OCI-LY7 (cell line): Measurements from ENCODE around the gene TRAF5. TPM values are rescaled to one million over a fixed set of nuclear protein-coding genes. Genes with fewer than 3 reads are reported as not detected.

Experiments
- BruUV-seq: library from RNA; stranded (reverse); fragments of 400-500 nt; replicated peaks from 2 replicates; lab custom pipeline; 2021; lab: Mats Ljungman, UMichigan
- CTCF ChIA-PET: fragments of 300-600 bp; sonication (Branson Sonifier 250); formaldehyde crosslinking; loops from one replicate; lab custom pipeline; 2022; ENCODE audit warnings: antibody characterized with exemption; ENCODE audit not compliant: unreplicated experiment; lab: Charles Lee
- POLR2A ChIA-PET: fragments of 300-600 bp; sonication (Branson Sonifier 250); formaldehyde crosslinking; loops from one replicate; lab custom pipeline; 2022; ENCODE audit warnings: antibody characterized with exemption; lab: Charles Lee
- DNase-seq: peaks from one replicate; pipeline ENCODE4 v3.0.0-alpha.2; 2015; ENCODE audit warnings: low spot score
- H2AFZ ChIP-seq: fragments of 200-600 bp; sonication (generic), shearing (Covaris generic); 2 replicates; pipeline ENCODE4 v1.6.1; 2014; ENCODE audit warnings: mild to moderate bottlenecking, antibody characterized with exemption, low read length, moderate library complexity
- H3K27ac ChIP-seq: fragments of 200-600 bp; sonication (generic); 2 replicates; pipeline ENCODE4 v1.5.1; 2014; ENCODE audit warnings: mixed run types, low read depth, mild to moderate bottlenecking, moderate library complexity, low read length, inconsistent platforms; ENCODE audit not compliant: poor library complexity, severe bottlenecking
- H3K36me3 ChIP-seq: fragments of 200-600 bp; sonication (generic); 2 replicates; pipeline ENCODE4 v1.6.1; 2014; ENCODE audit warnings: mild to moderate bottlenecking, antibody characterized with exemption, low read length, moderate library complexity, mixed read lengths; ENCODE audit not compliant: insufficient read depth
- H3K4me1 ChIP-seq: fragments of 200-600 bp; sonication (generic); 2 replicates; pipeline ENCODE4 v1.5.1; 2014; ENCODE audit warnings: mild to moderate bottlenecking, low read length; ENCODE audit not compliant: insufficient read depth, poor library complexity, severe bottlenecking
- H3K4me2 ChIP-seq: fragments of 200-600 bp; sonication (generic); 2 replicates; pipeline ENCODE4 v1.6.1; 2014; ENCODE audit warnings: mild to moderate bottlenecking, low read length
- H3K4me3 ChIP-seq: fragments of 200-600 bp; sonication (generic); 2 replicates; pipeline ENCODE4 v1.5.1; 2014; ENCODE audit warnings: mild to moderate bottlenecking, low read depth, low read length; ENCODE audit not compliant: poor library complexity, severe bottlenecking
- H3K79me2 ChIP-seq: fragments of 200-600 bp; sonication (generic); 2 replicates; pipeline ENCODE4 v1.6.1; 2016; ENCODE audit warnings: low read depth, mild to moderate bottlenecking, low read length, moderate library complexity, mixed read lengths; ENCODE audit not compliant: insufficient read depth
- H3K9me2 ChIP-seq: fragments of 200-600 bp; sonication (generic); 2 replicates; pipeline ENCODE4 v1.6.1; 2016; ENCODE audit warnings: mild to moderate bottlenecking, low read length, mixed read lengths; ENCODE audit not compliant: insufficient read depth
- H3K9me3 ChIP-seq: fragments of 200-600 bp; sonication (generic); 2 replicates; pipeline ENCODE4 v1.6.1; 2014; ENCODE audit warnings: mild to moderate bottlenecking, mixed run types, low read length, mixed read lengths
- H4K20me1 ChIP-seq: fragments of 200-600 bp; sonication (generic); 2 replicates; pipeline ENCODE4 v1.6.1; 2014; ENCODE audit warnings: mild to moderate bottlenecking, antibody characterized with exemption, low read length, moderate library complexity, mixed read lengths; ENCODE audit not compliant: insufficient read depth
- EZH2phosphoT487 ChIP-seq: fragments of 200-600 bp; sonication (generic); IDR thresholded peaks from 2 replicates; pipeline ENCODE4 v1.6.1; 2018; ENCODE audit warnings: low read depth, borderline replicate concordance, mild to moderate bottlenecking, mixed run types, antibody characterized with exemption, low read length, moderate library complexity, mixed read lengths
- intact Hi-C: fragments of 100-400 bp; cut with micrococcal nuclease; formaldehyde crosslinking; loops from one replicate; pipeline ENCODE4 v1.10.0; 2022; ENCODE audit not compliant: unreplicated experiment
- total RNA-seq, 2 experiments: library from RNA; depleted of rRNA in 1 of 2; stranded (reverse); fragments of >200 nt in 1 of 2; shearing (Covaris generic) in 1 of 2; gene quantifications; 2 replicates each; pipeline ENCODE4 v1.2.3, GENCODE V29; 2014 to 2022
- TF ChIP-seq, protein P1 (sequence below): fragments of 200-600 bp; sonication (generic); conservative IDR thresholded peaks from 2 replicates; pipeline ENCODE4 v1.5.1; 2014; ENCODE audit warnings: mild to moderate bottlenecking, antibody characterized with exemption, low read length, moderate library complexity, mixed read lengths

The TRAF5 gene
- total RNA-seq, 2 experiments from 2014 or later = 24.2 to 54.4 TPM

DNA sequence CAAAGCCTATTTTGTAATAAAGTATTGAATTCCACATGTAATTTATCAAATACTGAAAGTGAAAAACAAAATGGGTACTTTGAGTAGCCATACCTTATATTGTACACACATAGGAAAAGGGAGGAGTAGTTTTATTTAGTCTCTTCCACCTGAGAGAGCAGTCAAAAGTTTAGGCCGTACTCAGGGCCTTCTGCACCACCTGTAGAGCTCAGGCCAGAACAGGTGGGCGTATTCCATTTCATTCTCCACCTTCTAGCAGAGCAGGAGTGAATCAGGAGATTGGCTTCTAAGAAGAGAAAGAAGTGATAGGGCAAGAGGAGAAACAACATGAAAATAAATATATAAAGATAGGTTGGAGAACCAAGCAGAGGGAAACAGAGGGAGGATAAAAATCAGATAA lies 44.0 kb downstream of the TRAF5 start:
- H4K20me1 ChIP-seq = no peaks in the 10 kb centered on the region
- H3K4me3 ChIP-seq = no peak overlapping the region
- ChIA-PET POLR2A (interaction anchor here (1.1 kb wide), 1 partner anchor 10 kb away, joined by 3 read pairs; no protein-coding TSS in a partner anchor), CTCF (no interaction called here)
- no peaks in the 10 kb centered on the region for H3K9me2 ChIP-seq
- no peaks in the 10 kb centered on the region for H3K9me3 ChIP-seq
- no peaks in the 10 kb centered on the region for H3K79me2 ChIP-seq
- no TSS peak for BruUV-seq
- H3K27ac ChIP-seq = no peak overlapping the region
- no peak for DNase-seq
- H3K36me3 ChIP-seq = peaks cover 62% of the 10 kb centered on the region
- no peak overlapping the region for H3K4me2 ChIP-seq
- intact Hi-C loops = no loop called here
- TF ChIP-seq, protein P1, sequence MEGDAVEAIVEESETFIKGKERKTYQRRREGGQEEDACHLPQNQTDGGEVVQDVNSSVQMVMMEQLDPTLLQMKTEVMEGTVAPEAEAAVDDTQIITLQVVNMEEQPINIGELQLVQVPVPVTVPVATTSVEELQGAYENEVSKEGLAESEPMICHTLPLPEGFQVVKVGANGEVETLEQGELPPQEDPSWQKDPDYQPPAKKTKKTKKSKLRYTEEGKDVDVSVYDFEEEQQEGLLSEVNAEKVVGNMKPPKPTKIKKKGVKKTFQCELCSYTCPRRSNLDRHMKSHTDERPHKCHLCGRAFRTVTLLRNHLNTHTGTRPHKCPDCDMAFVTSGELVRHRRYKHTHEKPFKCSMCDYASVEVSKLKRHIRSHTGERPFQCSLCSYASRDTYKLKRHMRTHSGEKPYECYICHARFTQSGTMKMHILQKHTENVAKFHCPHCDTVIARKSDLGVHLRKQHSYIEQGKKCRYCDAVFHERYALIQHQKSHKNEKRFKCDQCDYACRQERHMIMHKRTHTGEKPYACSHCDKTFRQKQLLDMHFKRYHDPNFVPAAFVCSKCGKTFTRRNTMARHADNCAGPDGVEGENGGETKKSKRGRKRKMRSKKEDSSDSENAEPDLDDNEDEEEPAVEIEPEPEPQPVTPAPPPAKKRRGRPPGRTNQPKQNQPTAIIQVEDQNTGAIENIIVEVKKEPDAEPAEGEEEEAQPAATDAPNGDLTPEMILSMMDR = no peak
- no peak for TF ChIP-seq EZH2phosphoT487
- H2AFZ ChIP-seq = no peak overlapping the region
- H3K4me1 ChIP-seq = no peaks in the 10 kb centered on the region

DNA sequence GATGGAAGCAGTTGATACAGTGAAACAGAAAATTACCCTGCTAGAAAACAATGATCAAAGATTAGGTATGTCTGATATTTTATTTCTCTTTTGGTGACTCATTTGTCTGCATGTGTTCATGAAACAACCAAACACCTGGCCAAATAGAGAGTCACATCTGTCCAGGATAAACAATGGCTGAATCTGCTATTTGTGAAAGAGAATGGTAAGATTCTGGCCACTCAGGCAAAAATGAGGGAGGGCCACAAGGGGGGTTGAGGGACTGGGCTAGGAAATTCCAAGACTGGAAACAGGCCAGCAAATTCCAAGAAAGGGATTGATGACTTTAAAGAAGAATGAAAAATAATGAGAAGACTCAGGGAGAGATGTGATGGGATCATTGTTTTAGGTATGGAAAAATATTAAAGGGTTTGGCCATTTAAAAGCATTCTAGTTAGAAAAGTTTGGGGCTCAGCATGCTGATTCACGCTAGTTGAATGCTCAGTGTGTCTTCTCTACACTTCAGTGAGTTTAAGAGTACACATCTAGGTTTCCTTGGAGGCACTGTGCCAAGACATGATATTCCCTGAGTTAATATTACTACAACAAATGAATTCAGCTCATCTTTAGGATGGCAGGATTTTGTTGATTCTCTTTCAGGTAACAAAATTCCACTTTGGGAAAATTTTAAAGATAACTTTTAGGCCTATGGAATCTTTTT lies 44.9 kb downstream of the TRAF5 start:
- no peaks in the 10 kb centered on the region for H3K4me1 ChIP-seq
- CTCF ChIA-PET = no interaction called here
- intact Hi-C loops = no loop called here
- H3K4me2 ChIP-seq = no peak overlapping the region
- H3K27ac ChIP-seq = no peak overlapping the region
- H3K9me3 ChIP-seq = no peaks in the 10 kb centered on the region
- H3K9me2 ChIP-seq = no peaks in the 10 kb centered on the region
- no TSS peak for BruUV-seq
- TF ChIP-seq EZH2phosphoT487 = no peak
- no peak for DNase-seq
- H4K20me1 ChIP-seq = no peaks in the 10 kb centered on the region
- H3K79me2 ChIP-seq = no peaks in the 10 kb centered on the region
- H3K36me3 ChIP-seq = peaks cover 60% of the 10 kb centered on the region; the same call in 1 of the 2 replicates
- no peak overlapping the region for H3K4me3 ChIP-seq
- H2AFZ ChIP-seq = no peak overlapping the region
- POLR2A ChIA-PET = interaction anchor here (0.6 to 1.1 kb wide), 7 partner anchors 9 to 1421 kb away, joined by 3 to 5 read pairs (median 3); no protein-coding TSS in a partner anchor

DNA sequence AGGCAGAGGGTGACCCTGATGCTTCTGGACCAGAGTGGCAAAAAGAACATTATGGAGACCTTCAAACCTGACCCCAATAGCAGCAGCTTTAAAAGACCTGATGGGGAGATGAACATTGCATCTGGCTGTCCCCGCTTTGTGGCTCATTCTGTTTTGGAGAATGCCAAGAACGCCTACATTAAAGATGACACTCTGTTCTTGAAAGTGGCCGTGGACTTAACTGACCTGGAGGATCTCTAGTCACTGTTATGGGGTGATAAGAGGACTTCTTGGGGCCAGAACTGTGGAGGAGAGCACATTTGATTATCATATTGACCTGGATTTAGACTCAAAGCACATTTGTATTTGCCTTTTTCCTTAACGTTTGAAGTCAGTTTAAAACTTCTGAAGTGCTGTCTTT lies 45.8 kb downstream of the TRAF5 start:
- no TSS peak for BruUV-seq
- intact Hi-C loops = no loop called here
- CTCF ChIA-PET = no interaction called here

More for the DNA sequence above, 45.8 kb downstream of the TRAF5 start:
- no peak overlapping the region for H2AFZ ChIP-seq
- no peaks in the 10 kb centered on the region for H3K79me2 ChIP-seq
- no peak overlapping the region for H3K4me2 ChIP-seq
- peaks cover 52% of the 10 kb centered on the region; the same call in 1 of the 2 replicates for H3K36me3 ChIP-seq
- POLR2A ChIA-PET = interaction anchor here (0.6 to 0.7 kb wide), 6 partner anchors 8 to 1422 kb away, joined by 3 to 5 read pairs (median 3); no protein-coding TSS in a partner anchor
- H3K4me3 ChIP-seq = no peak overlapping the region
- H3K27ac ChIP-seq = no peak overlapping the region
- H3K9me2 ChIP-seq = no peaks in the 10 kb centered on the region
- no peaks in the 10 kb centered on the region for H4K20me1 ChIP-seq
- no peak for DNase-seq
- no peaks in the 10 kb centered on the region for H3K4me1 ChIP-seq
- no peak for TF ChIP-seq EZH2phosphoT487
- TF ChIP-seq, protein P1 = no peak
- H3K9me3 ChIP-seq = no peaks in the 10 kb centered on the region
